ENCODE data around the gene ARSD.

ARSD gene

GRCh38 chrX:2879670-2880069 lies 49.5 kb downstream of the ARSD start:
- Histone ChIP-seq H3K9ac (ENCODE audit: low read depth in 1 of 2, low read length in 2 of 2) (no peak overlapping the region), H3K27me3 (ENCODE audit: control insufficient read depth in 1 of 2, insufficient read depth in 2 of 2, low read length in 2 of 2) (no peaks in the 10 kb centered on the region), H3K9me3 (ENCODE audit: control insufficient read depth in 1 of 2, low read length in 2 of 2) (no peaks in the 10 kb centered on the region), H3K27ac (ENCODE audit: low read depth, low read length) (no peak overlapping the region), H3K4me1 (ENCODE audit: control insufficient read depth in 1 of 2, insufficient read depth in 2 of 2, low read length in 2 of 2) (no peaks in the 10 kb centered on the region), H3K36me3 (ENCODE audit: control insufficient read depth in 1 of 2, insufficient read depth in 2 of 2, low read length in 2 of 2) (no peaks in the 10 kb centered on the region), H3K4me3 (ENCODE audit: low read depth in 1 of 2, low read length in 2 of 2) (no peak overlapping the region)

GRCh38 chrX:2878563-2878962 lies 50.6 kb downstream of the ARSD start:
- H3K27ac ChIP-seq (ENCODE audit: low read depth, low read length): no peak overlapping the region
- no peaks in the 10 kb centered on the region for H3K36me3 ChIP-seq (ENCODE audit: control insufficient read depth in 1 of 2, insufficient read depth in 2 of 2, low read length in 2 of 2)
- no peaks in the 10 kb centered on the region for H3K4me1 ChIP-seq (ENCODE audit: control insufficient read depth in 1 of 2, insufficient read depth in 2 of 2, low read length in 2 of 2)
- H3K4me3 ChIP-seq (ENCODE audit: low read depth in 1 of 2, low read length in 2 of 2): no peak overlapping the region
- no peak overlapping the region for H3K9ac ChIP-seq (ENCODE audit: low read depth in 1 of 2, low read length in 2 of 2)
- H3K27me3 ChIP-seq (ENCODE audit: control insufficient read depth in 1 of 2, insufficient read depth in 2 of 2, low read length in 2 of 2): no peaks in the 10 kb centered on the region
- H3K9me3 ChIP-seq (ENCODE audit: control insufficient read depth in 1 of 2, low read length in 2 of 2): no peaks in the 10 kb centered on the region

GRCh38 chrX:2875798-2876399 lies 53.2 kb downstream of the ARSD start:
- Histone ChIP-seq H3K27ac (ENCODE audit: low read depth, low read length) (no peak overlapping the region), H3K4me3 (ENCODE audit: low read depth in 1 of 2, low read length in 2 of 2) (no peak overlapping the region)

GRCh38 chrX:2875136-2875481 lies 54.0 kb downstream of the ARSD start:
- Histone ChIP-seq H3K9ac (ENCODE audit: low read depth in 1 of 2, low read length in 2 of 2) (no peak overlapping the region), H3K36me3 (ENCODE audit: control insufficient read depth in 1 of 2, insufficient read depth in 2 of 2, low read length in 2 of 2) (no peaks in the 10 kb centered on the region), H3K27me3 (ENCODE audit: control insufficient read depth in 1 of 2, insufficient read depth in 2 of 2, low read length in 2 of 2) (no peaks in the 10 kb centered on the region), H3K27ac (ENCODE audit: low read depth, low read length) (no peak overlapping the region), H3K4me3 (ENCODE audit: low read depth in 1 of 2, low read length in 2 of 2) (no peak overlapping the region), H3K4me1 (ENCODE audit: control insufficient read depth in 1 of 2, insufficient read depth in 2 of 2, low read length in 2 of 2) (no peaks in the 10 kb centered on the region), H3K9me3 (ENCODE audit: control insufficient read depth in 1 of 2, low read length in 2 of 2) (no peaks in the 10 kb centered on the region)

More at GRCh38 chrX:2875798-2876399, 53.2 kb downstream of the ARSD start:
- Histone ChIP-seq H3K36me3 (ENCODE audit: control insufficient read depth in 1 of 2, insufficient read depth in 2 of 2, low read length in 2 of 2) (no peaks in the 10 kb centered on the region), H3K9ac (ENCODE audit: low read depth in 1 of 2, low read length in 2 of 2) (no peak overlapping the region), H3K4me1 (ENCODE audit: control insufficient read depth in 1 of 2, insufficient read depth in 2 of 2, low read length in 2 of 2) (no peaks in the 10 kb centered on the region), H3K9me3 (ENCODE audit: control insufficient read depth in 1 of 2, low read length in 2 of 2) (no peaks in the 10 kb centered on the region), H3K27me3 (ENCODE audit: control insufficient read depth in 1 of 2, insufficient read depth in 2 of 2, low read length in 2 of 2) (no peaks in the 10 kb centered on the region)

- H3K4me1 ChIP-seq (ENCODE audit: control insufficient read depth in 1 of 2, insufficient read depth in 2 of 2, low read length in 2 of 2): no peaks in the 10 kb centered on the region
- H3K4me3 ChIP-seq (ENCODE audit: low read depth in 1 of 2, low read length in 2 of 2): no peak overlapping the region
- no peaks in the 10 kb centered on the region for H3K27me3 ChIP-seq (ENCODE audit: control insufficient read depth in 1 of 2, insufficient read depth in 2 of 2, low read length in 2 of 2)
- H3K36me3 ChIP-seq (ENCODE audit: control insufficient read depth in 1 of 2, insufficient read depth in 2 of 2, low read length in 2 of 2): no peaks in the 10 kb centered on the region
- H3K9me3 ChIP-seq (ENCODE audit: control insufficient read depth in 1 of 2, low read length in 2 of 2): no peaks in the 10 kb centered on the region
- H3K27ac ChIP-seq (ENCODE audit: low read depth, low read length): no peak overlapping the region
- H3K9ac ChIP-seq (ENCODE audit: low read depth in 1 of 2, low read length in 2 of 2): no peak overlapping the region
These were observed 54.7 kb downstream of the ARSD start for GRCh38 chrX:2874222-2875135.

GRCh38 chrX:2872671-2873277 lies 56.4 kb downstream of the ARSD start:
- H3K27me3 ChIP-seq (ENCODE audit: control insufficient read depth in 1 of 2, insufficient read depth in 2 of 2, low read length in 2 of 2): no peaks in the 10 kb centered on the region
- no peak overlapping the region for H3K4me3 ChIP-seq (ENCODE audit: low read depth in 1 of 2, low read length in 2 of 2)
- H3K27ac ChIP-seq (ENCODE audit: low read depth, low read length): no peak overlapping the region
- H3K9me3 ChIP-seq (ENCODE audit: control insufficient read depth in 1 of 2, low read length in 2 of 2): no peaks in the 10 kb centered on the region
- H3K4me1 ChIP-seq (ENCODE audit: control insufficient read depth in 1 of 2, insufficient read depth in 2 of 2, low read length in 2 of 2): no peaks in the 10 kb centered on the region
- no peaks in the 10 kb centered on the region for H3K36me3 ChIP-seq (ENCODE audit: control insufficient read depth in 1 of 2, insufficient read depth in 2 of 2, low read length in 2 of 2)
- H3K9ac ChIP-seq (ENCODE audit: low read depth in 1 of 2, low read length in 2 of 2): no peak overlapping the region

GRCh38 chrX:2871831-2872230 lies 57.3 kb downstream of the ARSD start:
- no peaks in the 10 kb centered on the region for H3K36me3 ChIP-seq (ENCODE audit: control insufficient read depth in 1 of 2, insufficient read depth in 2 of 2, low read length in 2 of 2)
- H3K9me3 ChIP-seq (ENCODE audit: control insufficient read depth in 1 of 2, low read length in 2 of 2): no peaks in the 10 kb centered on the region
- no peaks in the 10 kb centered on the region for H3K4me1 ChIP-seq (ENCODE audit: control insufficient read depth in 1 of 2, insufficient read depth in 2 of 2, low read length in 2 of 2)
- no peak overlapping the region for H3K9ac ChIP-seq (ENCODE audit: low read depth in 1 of 2, low read length in 2 of 2)
- H3K27me3 ChIP-seq (ENCODE audit: control insufficient read depth in 1 of 2, insufficient read depth in 2 of 2, low read length in 2 of 2): no peaks in the 10 kb centered on the region
- no peak overlapping the region for H3K4me3 ChIP-seq (ENCODE audit: low read depth in 1 of 2, low read length in 2 of 2)
- no peak overlapping the region for H3K27ac ChIP-seq (ENCODE audit: low read depth, low read length)

GRCh38 chrX:2870650-2871049 lies 58.5 kb downstream of the ARSD start:
- no peaks in the 10 kb centered on the region for H3K4me1 ChIP-seq (ENCODE audit: control insufficient read depth in 1 of 2, insufficient read depth in 2 of 2, low read length in 2 of 2)
- no peak overlapping the region for H3K4me3 ChIP-seq (ENCODE audit: low read depth in 1 of 2, low read length in 2 of 2)
- no peak overlapping the region for H3K9ac ChIP-seq (ENCODE audit: low read depth in 1 of 2, low read length in 2 of 2)
- no peak overlapping the region for H3K27ac ChIP-seq (ENCODE audit: low read depth, low read length)
- no peaks in the 10 kb centered on the region for H3K27me3 ChIP-seq (ENCODE audit: control insufficient read depth in 1 of 2, insufficient read depth in 2 of 2, low read length in 2 of 2)
- no peaks in the 10 kb centered on the region for H3K9me3 ChIP-seq (ENCODE audit: control insufficient read depth in 1 of 2, low read length in 2 of 2)
- no peaks in the 10 kb centered on the region for H3K36me3 ChIP-seq (ENCODE audit: control insufficient read depth in 1 of 2, insufficient read depth in 2 of 2, low read length in 2 of 2)

- H3K27me3 ChIP-seq (ENCODE audit: control insufficient read depth in 1 of 2, insufficient read depth in 2 of 2, low read length in 2 of 2): no peaks in the 10 kb centered on the region
- H3K4me1 ChIP-seq (ENCODE audit: control insufficient read depth in 1 of 2, insufficient read depth in 2 of 2, low read length in 2 of 2): no peaks in the 10 kb centered on the region
- H3K36me3 ChIP-seq (ENCODE audit: control insufficient read depth in 1 of 2, insufficient read depth in 2 of 2, low read length in 2 of 2): no peaks in the 10 kb centered on the region
- no peaks in the 10 kb centered on the region for H3K9me3 ChIP-seq (ENCODE audit: control insufficient read depth in 1 of 2, low read length in 2 of 2)
- H3K27ac ChIP-seq (ENCODE audit: low read depth, low read length): no peak overlapping the region
- no peak overlapping the region for H3K4me3 ChIP-seq (ENCODE audit: low read depth in 1 of 2, low read length in 2 of 2)
- no peak overlapping the region for H3K9ac ChIP-seq (ENCODE audit: low read depth in 1 of 2, low read length in 2 of 2)
These were observed 61.9 kb downstream of the ARSD start for GRCh38 chrX:2867206-2867605.

GRCh38 chrX:2863646-2864045 lies 65.5 kb downstream of the ARSD start:
- no peaks in the 10 kb centered on the region for H3K9me3 ChIP-seq (ENCODE audit: control insufficient read depth in 1 of 2, low read length in 2 of 2)
- no peak overlapping the region for H3K4me3 ChIP-seq (ENCODE audit: low read depth in 1 of 2, low read length in 2 of 2)
- no peak overlapping the region for H3K27ac ChIP-seq (ENCODE audit: low read depth, low read length)
- no peaks in the 10 kb centered on the region for H3K27me3 ChIP-seq (ENCODE audit: control insufficient read depth in 1 of 2, insufficient read depth in 2 of 2, low read length in 2 of 2)
- H3K4me1 ChIP-seq (ENCODE audit: control insufficient read depth in 1 of 2, insufficient read depth in 2 of 2, low read length in 2 of 2): no peaks in the 10 kb centered on the region
- H3K9ac ChIP-seq (ENCODE audit: low read depth in 1 of 2, low read length in 2 of 2): no peak overlapping the region
- H3K36me3 ChIP-seq (ENCODE audit: control insufficient read depth in 1 of 2, insufficient read depth in 2 of 2, low read length in 2 of 2): no peaks in the 10 kb centered on the region
